Kidney (tissue), 14 donors: ENCODE results near the gene SPNS2. TPM values are rescaled to one million over a fixed set of nuclear protein-coding genes. Genes with fewer than 3 reads are reported as not detected.

Source experiments
- DNase-seq, 5 donors: peaks; one replicate each; pipeline ENCODE4 v3.0.0-alpha.2; 2013 to 2020
- FAIRE-seq: peaks from 2 replicates; lab custom pipeline; 2012; peaks lifted over from hg19 to GRCh38; lab: Jason Lieb, UNC
- H3K27ac ChIP-seq, 2 donors: one replicate each; pipeline ENCODE4 v1.7.0; 2013; ENCODE audit warnings: low read depth in 2 of 2, low read length in 2 of 2, inconsistent platforms in 1 of 2
- H3K27me3 ChIP-seq: one replicate; pipeline ENCODE4 v1.7.1; 2013; ENCODE audit warnings: low read length, inconsistent platforms; ENCODE audit not compliant: control insufficient read depth, insufficient read depth
- H3K36me3 ChIP-seq, 3 donors: one replicate each; pipeline versions ENCODE4 v1.7.0 to v1.7.1; 2013; ENCODE audit warnings: low read length in 3 of 3, control low read depth in 1 of 3, inconsistent platforms in 1 of 3; ENCODE audit not compliant: insufficient read depth in 3 of 3, control insufficient read depth in 2 of 3
- H3K4me1 ChIP-seq, 3 donors: one replicate each; pipeline versions ENCODE4 v1.7.0 to v1.7.1; 2013; ENCODE audit warnings: low read length in 3 of 3, inconsistent platforms in 1 of 3, low read depth in 1 of 3; ENCODE audit not compliant: control insufficient read depth in 2 of 3, insufficient read depth in 2 of 3
- H3K4me3 ChIP-seq, 3 donors: one replicate each; pipeline versions ENCODE4 v1.7.0 to v1.8.1; 2013; ENCODE audit warnings: low read length in 3 of 3, control low read depth in 1 of 3, inconsistent platforms in 1 of 3
- H3K9ac ChIP-seq, 3 donors: one replicate each; pipeline versions ENCODE4 v1.7.0 to v1.7.1; 2013; ENCODE audit warnings: low read length in 3 of 3, control low read depth in 1 of 3, inconsistent platforms in 1 of 3
- H3K9me3 ChIP-seq, 3 donors: one replicate each; pipeline versions ENCODE4 v1.7.0 to v1.7.1; 2013; ENCODE audit warnings: low read length in 3 of 3, control low read depth in 1 of 3, inconsistent platforms in 1 of 3; ENCODE audit not compliant: control insufficient read depth in 2 of 3, insufficient read depth in 1 of 3
- CTCF ChIP-seq: IDR thresholded peaks from 3 replicates; pipeline ENCODE4 v1.5.1; 2012; ENCODE audit warnings: mild to moderate bottlenecking, moderate library complexity, borderline replicate concordance; ENCODE audit not compliant: insufficient read depth; ENCODE audit errors: extremely low read depth
- intact Hi-C: fragments of 100-400 bp; cut with DNase I; formaldehyde crosslinking; loops from one replicate; pipeline ENCODE4 v1.11.1; 2022
- polyA plus RNA-seq: library from polyadenylated mRNA; stranded (reverse); fragments of 350-450 nt; fragmentation: Illumina TruSeq; extraction: RNeasy Lipid Tissue Mini Kit (QIAGEN cat#74804); gene quantifications from one replicate; pipeline ENCODE4 v1.2.3, GENCODE V29; 2014; ENCODE audit warnings: low read depth, low replicate concordance; ENCODE audit not compliant: insufficient read depth
- total RNA-seq: library from RNA; stranded (reverse); fragmentation: NEBNext Ultra II Directional; extraction: Animal tissue kit (Norgen Biotek cat#: 25700); gene quantifications from one replicate; pipeline ENCODE4 v1.2.1, GENCODE V29; 2021
- donor health status: control.
- donor health status: control.
- donor health status: control.
- donor health status: control.
- donor health status: control.
- donor health status: DM: yes; HTN: yes; CAD: no.
- donor health status: Normal renal cell carcinoma (clear cell type).

The SPNS2 gene
- total and polyA plus RNA-seq, 2 donors from 2014 or later: 60.5 to 75.1 TPM

DNA sequence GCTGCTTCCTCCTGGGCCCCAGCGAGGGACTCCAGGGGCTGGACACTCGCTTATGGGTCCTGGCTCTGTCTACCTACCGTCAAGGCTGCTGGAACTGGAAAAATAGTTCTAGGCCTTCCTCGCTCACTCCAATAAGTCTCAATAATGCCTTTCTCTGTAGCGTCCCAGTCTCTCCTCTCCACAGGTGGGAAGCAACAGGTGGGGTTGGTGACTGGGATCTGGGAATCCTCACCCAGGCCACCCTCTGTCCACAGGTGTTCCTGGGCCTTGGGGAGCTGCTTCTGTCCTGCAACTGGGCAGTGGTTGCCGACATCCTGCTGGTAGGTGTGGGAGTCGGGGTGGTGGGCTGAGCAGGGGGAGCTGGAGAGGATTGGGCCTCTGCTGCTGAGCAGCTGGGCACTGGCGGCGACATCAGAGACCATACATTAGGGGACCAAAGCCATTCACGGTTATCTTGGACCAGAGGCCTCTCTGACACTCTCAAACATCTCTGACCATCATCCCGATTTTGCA lies 20.3 kb upstream of the SPNS2 start:
- peaks cover 0 to 43% (median 21%) of the 10 kb centered on the region in 3 donors for H3K4me1 ChIP-seq
- DNase-seq: peak in 1 of 5 donors; percentile 59
- no peaks in the 10 kb centered on the region for H3K36me3 ChIP-seq
- no peaks in the 10 kb centered on the region for H3K27me3 ChIP-seq
- intact Hi-C loops: no loop called here
- TF ChIP-seq CTCF: no peak
- no peaks in the 10 kb centered on the region for H3K9me3 ChIP-seq
- peak overlapping the region; percentile 63 to 69 for H3K27ac ChIP-seq
- FAIRE-seq: no peak
- H3K9ac ChIP-seq: no peak overlapping the region
- no peak overlapping the region for H3K4me3 ChIP-seq

DNA sequence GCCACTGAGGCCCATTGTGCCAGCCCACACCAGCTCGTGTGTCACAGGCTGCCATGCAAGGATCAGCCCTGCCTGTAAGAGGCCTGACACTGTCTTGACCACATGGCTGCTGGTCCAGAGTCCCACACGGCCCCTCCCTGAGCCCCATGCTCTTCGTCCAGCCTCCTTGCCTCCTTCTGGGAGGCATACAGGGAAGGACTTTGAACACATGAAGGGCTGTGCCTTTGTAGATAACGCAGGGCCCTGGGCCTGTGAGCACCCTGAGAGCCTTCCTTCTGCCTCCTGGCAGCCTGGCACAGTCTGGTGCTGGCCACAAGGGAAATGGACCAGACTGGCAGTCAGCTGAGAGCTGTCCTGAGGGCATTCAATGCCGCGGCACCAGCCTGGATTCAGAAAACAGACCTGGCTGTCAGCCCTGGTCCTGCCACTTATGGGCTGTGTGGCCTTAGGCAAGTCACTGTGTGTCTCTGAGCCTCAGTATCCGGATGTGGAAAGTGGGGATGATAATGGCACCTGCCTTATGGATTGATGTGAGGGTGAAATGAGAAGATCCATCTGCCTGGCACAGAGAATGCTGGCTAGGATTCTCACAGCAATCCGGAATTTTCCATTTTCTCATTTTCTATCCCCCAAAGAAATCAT lies 19.2 kb upstream of the SPNS2 start:
- H3K9ac ChIP-seq: no peak overlapping the region
- H3K4me1 ChIP-seq: peaks cover 0 to 43% (median 21%) of the 10 kb centered on the region in 3 donors
- H3K36me3 ChIP-seq: no peaks in the 10 kb centered on the region
- no peak overlapping the region for H3K4me3 ChIP-seq
- intact Hi-C loops: no loop called here
- DNase-seq (peak in 1 of 5 donors; percentile 63), FAIRE-seq (no peak)
- no peak for TF ChIP-seq CTCF
- H3K9me3 ChIP-seq: no peaks in the 10 kb centered on the region
- H3K27me3 ChIP-seq: no peaks in the 10 kb centered on the region
- H3K27ac ChIP-seq: peak overlapping the region; percentile 64 to 79

GRCh38 chr17:4479982-4480751 lies 18.5 kb upstream of the SPNS2 start:
- Histone ChIP-seq H3K9ac (peak overlapping the region in 1 of 3 donors; percentile 65), H3K9me3 (no peaks in the 10 kb centered on the region), H3K27me3 (no peaks in the 10 kb centered on the region), H3K4me3 (peak overlapping the region in 1 of 3 donors; percentile 32), H3K27ac (peak overlapping the region; percentile 64 to 79), H3K4me1 (peaks cover 0 to 43% (median 21%) of the 10 kb centered on the region in 3 donors), H3K36me3 (no peaks in the 10 kb centered on the region)
- FAIRE-seq (no peak), DNase-seq (peak; percentile 87 to 92 (median 90))
- intact Hi-C loops: no loop called here
- no peak for TF ChIP-seq CTCF
